Choroid plexus epithelial cell (primary cell): ENCODE data around the gene TCEA3.

Source experiments
- DNase-seq: peaks from one replicate; pipeline ENCODE4 v3.0.0-alpha.2; 2010; ENCODE audit warnings: low read depth
- H3K4me3 ChIP-seq: 2 replicates; pipeline ENCODE4 v1.5.1; 2011; ENCODE audit warnings: low read depth, mild to moderate bottlenecking, control low read depth, low read length, moderate library complexity
- CTCF ChIP-seq: conservative IDR thresholded peaks from 2 replicates; pipeline ENCODE4 v1.5.1; 2011; ENCODE audit warnings: low read depth, mild to moderate bottlenecking, control low read depth, inconsistent platforms, low read length, moderate library complexity

TCEA3 gene

GRCh38 chr1:23407016-23407630 lies 17.4 kb downstream of the TCEA3 start:
- no peak for DNase-seq
- H3K4me3 ChIP-seq, result no peak overlapping the region

GRCh38 chr1:23405946-23406345 lies 18.6 kb downstream of the TCEA3 start:
- no peak for DNase-seq
- no peak overlapping the region for H3K4me3 ChIP-seq
- TF ChIP-seq CTCF, result no peak

More at GRCh38 chr1:23407016-23407630, 17.4 kb downstream of the TCEA3 start:
- TF ChIP-seq CTCF, result no peak

GRCh38 chr1:23403735-23404486 lies 20.6 kb downstream of the TCEA3 start:
- peak; percentile 94 for DNase-seq
- peak overlapping the region; percentile 14 for H3K4me3 ChIP-seq
- peak; percentile 98 for TF ChIP-seq CTCF

GRCh38 chr1:23403355-23403734 lies 21.2 kb downstream of the TCEA3 start:
- DNase-seq, result no peak
- H3K4me3 ChIP-seq, result no peak overlapping the region
- TF ChIP-seq CTCF, result no peak

GRCh38 chr1:23403038-23403336 lies 21.6 kb downstream of the TCEA3 start:
- no peak for TF ChIP-seq CTCF
- H3K4me3 ChIP-seq, result no peak overlapping the region
- DNase-seq, result peak; percentile 85

GRCh38 chr1:23402286-23403037 lies 22.1 kb downstream of the TCEA3 start:
- peak; percentile 26 for DNase-seq
- TF ChIP-seq CTCF, result no peak
- no peak overlapping the region for H3K4me3 ChIP-seq
